Fibroblast of villous mesenchyme (primary cell): ENCODE data around the gene MYO3B. TPM values are rescaled to one million over a fixed set of nuclear protein-coding genes. Genes with fewer than 3 reads are reported as not detected.

Experiments used
- DNase-seq: peaks from one replicate; pipeline ENCODE4 v3.0.0-alpha.2; 2010; ENCODE audit warnings: low read depth
- H3K4me3 ChIP-seq: 2 replicates; pipeline ENCODE4 v1.5.1; 2011; ENCODE audit warnings: low read depth, mild to moderate bottlenecking, low read length
- total RNA-seq: library from RNA; depleted of rRNA; stranded (reverse); fragments of >200 nt; gene quantifications from 2 replicates; pipeline ENCODE4 v1.2.3, GENCODE V29; 2012
- TF ChIP-seq, protein P1 (sequence below): IDR thresholded peaks from 2 replicates; pipeline ENCODE4 v1.5.1; 2012; ENCODE audit warnings: low read depth, mild to moderate bottlenecking, low read length; ENCODE audit not compliant: insufficient read depth

Gene MYO3B
- total RNA-seq, 1 donor = under 0.01 TPM

- H3K4me3 ChIP-seq = no peak overlapping the region
- TF ChIP-seq, protein P1, sequence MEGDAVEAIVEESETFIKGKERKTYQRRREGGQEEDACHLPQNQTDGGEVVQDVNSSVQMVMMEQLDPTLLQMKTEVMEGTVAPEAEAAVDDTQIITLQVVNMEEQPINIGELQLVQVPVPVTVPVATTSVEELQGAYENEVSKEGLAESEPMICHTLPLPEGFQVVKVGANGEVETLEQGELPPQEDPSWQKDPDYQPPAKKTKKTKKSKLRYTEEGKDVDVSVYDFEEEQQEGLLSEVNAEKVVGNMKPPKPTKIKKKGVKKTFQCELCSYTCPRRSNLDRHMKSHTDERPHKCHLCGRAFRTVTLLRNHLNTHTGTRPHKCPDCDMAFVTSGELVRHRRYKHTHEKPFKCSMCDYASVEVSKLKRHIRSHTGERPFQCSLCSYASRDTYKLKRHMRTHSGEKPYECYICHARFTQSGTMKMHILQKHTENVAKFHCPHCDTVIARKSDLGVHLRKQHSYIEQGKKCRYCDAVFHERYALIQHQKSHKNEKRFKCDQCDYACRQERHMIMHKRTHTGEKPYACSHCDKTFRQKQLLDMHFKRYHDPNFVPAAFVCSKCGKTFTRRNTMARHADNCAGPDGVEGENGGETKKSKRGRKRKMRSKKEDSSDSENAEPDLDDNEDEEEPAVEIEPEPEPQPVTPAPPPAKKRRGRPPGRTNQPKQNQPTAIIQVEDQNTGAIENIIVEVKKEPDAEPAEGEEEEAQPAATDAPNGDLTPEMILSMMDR = no peak
- no peak for DNase-seq
Observed at GRCh38 chr2:170245312-170245711, 67.4 kb downstream of the MYO3B start.

- no peak for DNase-seq
- no peak overlapping the region for H3K4me3 ChIP-seq
- TF ChIP-seq, protein P1 = no peak
Observed at GRCh38 chr2:170247333-170247732, 69.4 kb downstream of the MYO3B start.

- no peak overlapping the region for H3K4me3 ChIP-seq
- TF ChIP-seq, protein P1 = no peak
- DNase-seq = no peak
Observed at GRCh38 chr2:170247882-170248393, 70.0 kb downstream of the MYO3B start.

- TF ChIP-seq, protein P1 = no peak
- no peak for DNase-seq
- H3K4me3 ChIP-seq = no peak overlapping the region
Observed at GRCh38 chr2:170248574-170249393, 70.8 kb downstream of the MYO3B start.

DNA sequence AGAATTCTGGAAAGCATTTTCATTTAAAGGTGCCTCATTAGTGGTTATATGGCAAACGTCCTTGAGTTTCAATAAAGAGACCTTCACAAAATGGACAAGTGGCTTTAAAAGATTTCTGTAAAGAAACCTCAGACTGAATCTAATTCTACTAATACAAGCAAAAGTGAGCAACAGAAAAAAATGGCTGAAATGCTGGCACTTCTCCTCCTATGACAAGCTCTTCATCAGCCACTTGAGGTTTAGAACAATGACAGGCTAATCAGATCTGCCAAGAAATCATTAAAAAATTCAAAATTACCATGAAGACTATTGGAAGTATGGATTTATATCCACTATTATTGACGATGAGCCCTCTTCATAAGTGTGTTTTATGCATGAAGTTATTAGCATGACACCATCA, 71.8 kb downstream of the MYO3B start:
- H3K4me3 ChIP-seq = no peak overlapping the region
- DNase-seq = no peak
- TF ChIP-seq, protein P1 = no peak

GRCh38 chr2:170250584-170250983, 72.6 kb downstream of the MYO3B start:
- no peak overlapping the region for H3K4me3 ChIP-seq
- DNase-seq = no peak
- TF ChIP-seq, protein P1 = no peak
